ENCODE measurements around the gene KDM4C.

The KDM4C gene

DNA sequence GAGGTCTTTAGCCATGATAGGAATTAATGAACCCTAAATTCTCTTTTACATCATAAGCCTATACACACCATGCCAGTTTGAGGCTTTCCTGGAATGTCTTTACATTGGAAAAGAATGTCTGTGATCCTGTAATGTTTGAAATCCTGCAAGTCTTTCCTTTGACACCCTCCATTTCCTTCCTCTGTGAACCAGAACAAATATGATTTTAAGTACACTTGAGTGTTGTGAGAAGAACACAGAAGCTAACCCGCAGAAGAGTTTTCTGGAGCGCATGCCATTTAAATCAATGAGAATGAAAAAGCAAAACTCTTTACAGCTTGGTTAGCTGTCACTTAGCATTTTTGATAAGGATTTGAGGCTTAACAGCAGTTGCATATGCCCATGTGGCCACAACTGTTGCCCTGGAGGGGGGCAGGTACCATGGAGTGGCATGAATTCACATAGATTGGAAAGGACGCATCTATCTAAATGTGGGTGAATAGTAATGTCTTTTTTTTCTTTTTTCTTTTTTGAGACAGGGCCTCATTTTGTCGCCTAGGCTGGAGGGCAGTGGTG lies 372.6 kb downstream of the KDM4C start:
- Histone ChIP-seq H3K4me3 (ENCODE audit: low read length) (no peak overlapping the region), H3K79me2 (ENCODE audit: control insufficient read depth, insufficient read depth, low read length) (no peaks in the 10 kb centered on the region), H3K9ac (ENCODE audit: low read length) (no peak overlapping the region), H3K4me2 (ENCODE audit: low read length) (no peak overlapping the region), H2AK5ac (ENCODE audit: low read length) (no peak overlapping the region), H3K36me3 (ENCODE audit: control insufficient read depth, insufficient read depth, low read length) (no peaks in the 10 kb centered on the region), H2BK120ac (ENCODE audit: low read depth, low read length) (no peak overlapping the region), H3K27ac (ENCODE audit: low read depth, low read length) (no peak overlapping the region), H3K4me1 (ENCODE audit: control insufficient read depth, low read depth, low read length) (peaks cover 4% of the 10 kb centered on the region), H3K23ac (ENCODE audit: low read length) (no peak overlapping the region), H3K27me3 (ENCODE audit: insufficient read depth, low read length, poor library complexity) (no peaks in the 10 kb centered on the region), H3K18ac (ENCODE audit: low read length) (no peak overlapping the region), H3K4ac (ENCODE audit: low read depth, low read length) (no peak overlapping the region), H3K56ac (ENCODE audit: low read length) (no peak overlapping the region), H4K5ac (ENCODE audit: low read length) (no peak overlapping the region), H3K79me1 (ENCODE audit: low read length) (no peaks in the 10 kb centered on the region), H2BK5ac (ENCODE audit: low read length) (no peak overlapping the region), H4K8ac (ENCODE audit: low read depth, low read length) (no peak overlapping the region), H2BK15ac (replicated peaks; ENCODE audit: low read depth) (no peak overlapping the region)
- no CpG with 5 or more reads among the region's 4 CpGs for WGBS (ENCODE audit: extremely low coverage, insufficient coverage, low lambda C conversion rate)
- DNase-seq: no peak

DNA sequence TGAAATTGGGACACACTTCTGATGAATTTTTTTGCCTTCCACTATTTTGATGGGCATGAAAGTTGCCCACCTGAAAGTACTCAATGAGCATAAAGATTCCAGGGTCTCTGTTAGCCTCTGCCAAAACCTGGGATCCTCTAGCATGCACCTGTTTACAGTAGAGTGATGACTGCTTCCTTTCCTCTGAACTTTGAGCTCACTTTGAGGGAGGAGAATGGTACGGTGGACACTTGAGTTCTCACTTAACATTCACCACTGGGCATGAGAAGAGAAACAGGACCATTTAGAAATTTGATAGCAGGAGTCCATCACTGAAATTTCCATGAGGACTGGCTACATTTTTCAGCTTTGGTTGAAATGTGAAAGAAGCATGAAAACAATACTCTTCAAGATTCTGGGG lies 374.8 kb downstream of the KDM4C start:
- H3K9ac ChIP-seq (ENCODE audit: low read length): no peak overlapping the region
- no peak overlapping the region for H3K4me2 ChIP-seq (ENCODE audit: low read length)
- no peak overlapping the region for H3K27ac ChIP-seq (ENCODE audit: low read depth, low read length)
- no peak overlapping the region for H4K5ac ChIP-seq (ENCODE audit: low read length)
- no peaks in the 10 kb centered on the region for H3K27me3 ChIP-seq (ENCODE audit: insufficient read depth, low read length, poor library complexity)
- H4K8ac ChIP-seq (ENCODE audit: low read depth, low read length): no peak overlapping the region
- H3K23ac ChIP-seq (ENCODE audit: low read length): no peak overlapping the region
- no peaks in the 10 kb centered on the region for H3K36me3 ChIP-seq (ENCODE audit: control insufficient read depth, insufficient read depth, low read length)
- H2BK120ac ChIP-seq (ENCODE audit: low read depth, low read length): no peak overlapping the region
- H2BK5ac ChIP-seq (ENCODE audit: low read length): no peak overlapping the region
- no CpG with 5 or more reads among the region's 1 CpG for WGBS (ENCODE audit: extremely low coverage, insufficient coverage, low lambda C conversion rate)
- H3K4me1 ChIP-seq (ENCODE audit: control insufficient read depth, low read depth, low read length): peaks cover 4% of the 10 kb centered on the region
- H2AK5ac ChIP-seq (ENCODE audit: low read length): no peak overlapping the region
- DNase-seq: no peak
- H3K4ac ChIP-seq (ENCODE audit: low read depth, low read length): no peak overlapping the region
- no peak overlapping the region for H2BK15ac ChIP-seq (replicated peaks; ENCODE audit: low read depth)
- no peaks in the 10 kb centered on the region for H3K79me1 ChIP-seq (ENCODE audit: low read length)
- no peak overlapping the region for H3K4me3 ChIP-seq (ENCODE audit: low read length)
- H3K18ac ChIP-seq (ENCODE audit: low read length): no peak overlapping the region
- no peak overlapping the region for H3K56ac ChIP-seq (ENCODE audit: low read length)
- no peaks in the 10 kb centered on the region for H3K79me2 ChIP-seq (ENCODE audit: control insufficient read depth, insufficient read depth, low read length)

DNA sequence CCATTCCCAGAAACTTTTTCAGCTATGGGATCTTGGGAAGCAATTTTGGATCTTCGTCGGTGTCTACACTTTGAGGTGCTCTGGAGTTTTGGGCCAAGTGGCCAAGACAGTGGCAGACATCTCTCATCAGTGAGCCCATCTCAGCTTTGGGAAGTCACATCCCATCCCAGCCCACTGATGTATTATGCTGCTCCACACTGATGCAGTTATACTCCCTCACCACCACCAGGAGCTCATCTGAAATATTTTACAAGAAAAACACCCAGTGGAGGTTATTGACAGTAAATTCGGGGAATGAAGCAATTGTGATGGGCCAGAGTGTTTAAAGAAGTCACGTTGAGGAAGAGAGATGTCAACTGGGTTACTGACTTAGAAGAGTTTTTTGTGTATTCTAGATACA lies 378.0 kb downstream of the KDM4C start:
- H3K36me3 ChIP-seq (ENCODE audit: control insufficient read depth, insufficient read depth, low read length): no peaks in the 10 kb centered on the region
- no peaks in the 10 kb centered on the region for H3K79me2 ChIP-seq (ENCODE audit: control insufficient read depth, insufficient read depth, low read length)
- H3K4me3 ChIP-seq (ENCODE audit: low read length): no peak overlapping the region
- no peak overlapping the region for H3K56ac ChIP-seq (ENCODE audit: low read length)
- no peak overlapping the region for H2BK120ac ChIP-seq (ENCODE audit: low read depth, low read length)
- H3K18ac ChIP-seq (ENCODE audit: low read length): no peak overlapping the region
- no peaks in the 10 kb centered on the region for H3K79me1 ChIP-seq (ENCODE audit: low read length)
- no peak overlapping the region for H3K27ac ChIP-seq (ENCODE audit: low read depth, low read length)
- no peak overlapping the region for H2AK5ac ChIP-seq (ENCODE audit: low read length)
- H4K5ac ChIP-seq (ENCODE audit: low read length): no peak overlapping the region
- no peak overlapping the region for H2BK5ac ChIP-seq (ENCODE audit: low read length)
- no peak overlapping the region for H3K9ac ChIP-seq (ENCODE audit: low read length)
- H3K27me3 ChIP-seq (ENCODE audit: insufficient read depth, low read length, poor library complexity): no peaks in the 10 kb centered on the region
- H3K23ac ChIP-seq (ENCODE audit: low read length): no peak overlapping the region
- no peak overlapping the region for H3K4ac ChIP-seq (ENCODE audit: low read depth, low read length)
- H3K4me2 ChIP-seq (ENCODE audit: low read length): no peak overlapping the region
- no peaks in the 10 kb centered on the region for H3K4me1 ChIP-seq (ENCODE audit: control insufficient read depth, low read depth, low read length)
- H4K8ac ChIP-seq (ENCODE audit: low read depth, low read length): no peak overlapping the region
- no peak overlapping the region for H2BK15ac ChIP-seq (replicated peaks; ENCODE audit: low read depth)
- WGBS (ENCODE audit: extremely low coverage, insufficient coverage, low lambda C conversion rate): no CpG with 5 or more reads among the region's 4 CpGs
- DNase-seq: no peak

DNA sequence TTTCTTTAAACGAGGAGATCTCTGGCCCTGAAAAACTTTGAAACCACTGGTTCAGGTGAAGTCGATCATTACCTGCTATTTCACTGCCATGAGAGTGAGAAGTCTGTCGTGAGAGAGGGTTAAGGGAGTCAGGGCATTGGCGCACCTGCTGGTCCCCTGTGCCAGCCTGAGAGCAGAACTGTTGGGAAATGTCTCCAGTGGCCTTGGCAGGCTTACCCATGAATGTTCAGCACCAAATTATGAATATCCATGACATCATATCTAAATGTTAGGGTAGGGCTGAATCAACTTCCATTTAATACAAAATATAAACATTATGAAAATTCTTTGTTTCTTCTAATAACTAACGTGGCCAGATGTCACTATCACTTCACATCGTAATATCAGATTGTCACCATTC lies 379.3 kb downstream of the KDM4C start:
- no peak overlapping the region for H3K56ac ChIP-seq (ENCODE audit: low read length)
- no peak overlapping the region for H3K9ac ChIP-seq (ENCODE audit: low read length)
- no peak overlapping the region for H3K4ac ChIP-seq (ENCODE audit: low read depth, low read length)
- no peak overlapping the region for H4K5ac ChIP-seq (ENCODE audit: low read length)
- no peak overlapping the region for H3K27ac ChIP-seq (ENCODE audit: low read depth, low read length)
- H4K8ac ChIP-seq (ENCODE audit: low read depth, low read length): no peak overlapping the region
- no peak overlapping the region for H2BK120ac ChIP-seq (ENCODE audit: low read depth, low read length)
- H3K36me3 ChIP-seq (ENCODE audit: control insufficient read depth, insufficient read depth, low read length): no peaks in the 10 kb centered on the region
- H3K4me1 ChIP-seq (ENCODE audit: control insufficient read depth, low read depth, low read length): no peaks in the 10 kb centered on the region
- H3K79me2 ChIP-seq (ENCODE audit: control insufficient read depth, insufficient read depth, low read length): no peaks in the 10 kb centered on the region
- H3K79me1 ChIP-seq (ENCODE audit: low read length): no peaks in the 10 kb centered on the region
- H3K23ac ChIP-seq (ENCODE audit: low read length): no peak overlapping the region
- H2AK5ac ChIP-seq (ENCODE audit: low read length): no peak overlapping the region
- H3K27me3 ChIP-seq (ENCODE audit: insufficient read depth, low read length, poor library complexity): no peaks in the 10 kb centered on the region
- no peak overlapping the region for H2BK5ac ChIP-seq (ENCODE audit: low read length)
- no peak for DNase-seq
- H2BK15ac ChIP-seq (replicated peaks; ENCODE audit: low read depth): no peak overlapping the region
- H3K18ac ChIP-seq (ENCODE audit: low read length): no peak overlapping the region
- no peak overlapping the region for H3K4me3 ChIP-seq (ENCODE audit: low read length)
- no peak overlapping the region for H3K4me2 ChIP-seq (ENCODE audit: low read length)
- no CpG with 5 or more reads among the region's 6 CpGs for WGBS (ENCODE audit: extremely low coverage, insufficient coverage, low lambda C conversion rate)

DNA sequence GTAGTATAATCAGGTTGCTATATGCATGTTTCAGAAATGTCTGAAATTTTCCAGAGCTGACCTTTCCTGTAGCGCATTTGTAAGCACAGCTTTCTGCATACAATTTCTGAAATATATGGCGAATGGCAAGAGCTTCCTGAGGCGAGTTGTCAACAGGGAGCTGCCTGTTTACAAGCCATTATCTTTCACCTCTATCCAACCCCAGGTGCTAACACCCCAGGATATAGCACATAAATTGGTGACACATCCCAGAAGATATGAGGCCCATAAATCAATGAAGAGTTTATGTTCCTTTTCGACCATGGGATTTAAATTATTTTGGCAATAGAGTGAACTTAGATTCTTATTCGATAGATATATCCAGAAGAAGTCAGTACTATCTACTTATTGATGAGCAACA lies 379.8 kb downstream of the KDM4C start:
- H2BK120ac ChIP-seq (ENCODE audit: low read depth, low read length): no peak overlapping the region
- H3K4ac ChIP-seq (ENCODE audit: low read depth, low read length): no peak overlapping the region
- DNase-seq: peak; percentile 38
- H3K27me3 ChIP-seq (ENCODE audit: insufficient read depth, low read length, poor library complexity): no peaks in the 10 kb centered on the region
- no peak overlapping the region for H3K4me2 ChIP-seq (ENCODE audit: low read length)
- no peak overlapping the region for H3K27ac ChIP-seq (ENCODE audit: low read depth, low read length)
- no peak overlapping the region for H3K9ac ChIP-seq (ENCODE audit: low read length)
- no peak overlapping the region for H2BK5ac ChIP-seq (ENCODE audit: low read length)
- no peaks in the 10 kb centered on the region for H3K36me3 ChIP-seq (ENCODE audit: control insufficient read depth, insufficient read depth, low read length)
- no peak overlapping the region for H4K5ac ChIP-seq (ENCODE audit: low read length)
- no peak overlapping the region for H3K23ac ChIP-seq (ENCODE audit: low read length)
- no peak overlapping the region for H2AK5ac ChIP-seq (ENCODE audit: low read length)
- H3K4me1 ChIP-seq (ENCODE audit: control insufficient read depth, low read depth, low read length): no peaks in the 10 kb centered on the region
- no peak overlapping the region for H3K18ac ChIP-seq (ENCODE audit: low read length)
- H3K79me1 ChIP-seq (ENCODE audit: low read length): no peaks in the 10 kb centered on the region
- no peak overlapping the region for H3K56ac ChIP-seq (ENCODE audit: low read length)
- H4K8ac ChIP-seq (ENCODE audit: low read depth, low read length): no peak overlapping the region
- H3K79me2 ChIP-seq (ENCODE audit: control insufficient read depth, insufficient read depth, low read length): no peaks in the 10 kb centered on the region
- H2BK15ac ChIP-seq (replicated peaks; ENCODE audit: low read depth): no peak overlapping the region
- no peak overlapping the region for H3K4me3 ChIP-seq (ENCODE audit: low read length)
- no CpG with 5 or more reads among the region's 5 CpGs for WGBS (ENCODE audit: extremely low coverage, insufficient coverage, low lambda C conversion rate)

DNA sequence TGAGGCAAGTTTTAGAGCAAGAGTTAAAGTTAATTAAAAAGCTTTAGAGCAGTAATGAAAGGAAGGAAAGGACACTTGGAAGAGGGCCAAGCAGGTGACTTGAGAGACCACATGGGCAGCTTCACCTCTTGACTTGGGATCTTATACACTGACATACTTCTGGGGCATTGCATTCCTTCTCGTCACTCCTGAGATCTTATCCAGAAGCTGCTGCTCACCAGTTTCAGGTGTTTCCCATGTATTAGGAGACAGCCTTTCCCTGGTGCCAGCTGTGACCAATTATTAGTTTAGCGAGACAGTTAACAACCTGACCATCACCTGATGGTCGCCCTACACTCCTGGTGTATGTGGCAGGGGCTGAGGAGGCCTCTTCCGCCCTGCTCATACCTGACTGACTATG lies 382.1 kb downstream of the KDM4C start:
- no peak overlapping the region for H4K8ac ChIP-seq (ENCODE audit: low read depth, low read length)

More for the DNA sequence above, 382.1 kb downstream of the KDM4C start:
- Histone ChIP-seq H3K27me3 (ENCODE audit: insufficient read depth, low read length, poor library complexity) (no peaks in the 10 kb centered on the region), H4K5ac (ENCODE audit: low read length) (no peak overlapping the region), H3K4me2 (ENCODE audit: low read length) (no peak overlapping the region), H3K9ac (ENCODE audit: low read length) (no peak overlapping the region), H3K27ac (ENCODE audit: low read depth, low read length) (no peak overlapping the region), H3K79me1 (ENCODE audit: low read length) (no peaks in the 10 kb centered on the region), H3K56ac (ENCODE audit: low read length) (no peak overlapping the region), H2BK15ac (replicated peaks; ENCODE audit: low read depth) (no peak overlapping the region), H3K4me1 (ENCODE audit: control insufficient read depth, low read depth, low read length) (no peaks in the 10 kb centered on the region), H2BK5ac (ENCODE audit: low read length) (no peak overlapping the region), H3K4ac (ENCODE audit: low read depth, low read length) (no peak overlapping the region), H2AK5ac (ENCODE audit: low read length) (no peak overlapping the region), H2BK120ac (ENCODE audit: low read depth, low read length) (no peak overlapping the region), H3K18ac (ENCODE audit: low read length) (no peak overlapping the region), H3K23ac (ENCODE audit: low read length) (peak overlapping the region; percentile 24), H3K4me3 (ENCODE audit: low read length) (no peak overlapping the region), H3K36me3 (ENCODE audit: control insufficient read depth, insufficient read depth, low read length) (no peaks in the 10 kb centered on the region), H3K79me2 (ENCODE audit: control insufficient read depth, insufficient read depth, low read length) (no peaks in the 10 kb centered on the region)
- WGBS (ENCODE audit: extremely low coverage, insufficient coverage, low lambda C conversion rate): no CpG with 5 or more reads among the region's 4 CpGs
- no peak for DNase-seq

All from mesendoderm (in vitro differentiated cells).